OCI-M1 (cell line): Measurements from ENCODE around the gene TAS2R42.

Experiments
- DNase-seq: peaks from one replicate; lab custom pipeline; 2025; lab: John Stamatoyannopoulos, UW

The TAS2R42 gene

GRCh38 chr12:11144297-11144696 lies 42.4 kb downstream of the TAS2R42 start:
- DNase-seq = no peak

GRCh38 chr12:11143352-11143751 lies 43.4 kb downstream of the TAS2R42 start:
- DNase-seq = no peak

GRCh38 chr12:11136075-11136474 lies 50.7 kb downstream of the TAS2R42 start:
- DNase-seq = no peak
